ENCODE data around the gene HLA-DPA1. TPM values are rescaled to one million over a fixed set of nuclear protein-coding genes. Genes with fewer than 3 reads are reported as not detected.

Gene HLA-DPA1
- total and polyA plus RNA-seq, 12 donors: 19.4 to 625 (median 141) TPM

DNA sequence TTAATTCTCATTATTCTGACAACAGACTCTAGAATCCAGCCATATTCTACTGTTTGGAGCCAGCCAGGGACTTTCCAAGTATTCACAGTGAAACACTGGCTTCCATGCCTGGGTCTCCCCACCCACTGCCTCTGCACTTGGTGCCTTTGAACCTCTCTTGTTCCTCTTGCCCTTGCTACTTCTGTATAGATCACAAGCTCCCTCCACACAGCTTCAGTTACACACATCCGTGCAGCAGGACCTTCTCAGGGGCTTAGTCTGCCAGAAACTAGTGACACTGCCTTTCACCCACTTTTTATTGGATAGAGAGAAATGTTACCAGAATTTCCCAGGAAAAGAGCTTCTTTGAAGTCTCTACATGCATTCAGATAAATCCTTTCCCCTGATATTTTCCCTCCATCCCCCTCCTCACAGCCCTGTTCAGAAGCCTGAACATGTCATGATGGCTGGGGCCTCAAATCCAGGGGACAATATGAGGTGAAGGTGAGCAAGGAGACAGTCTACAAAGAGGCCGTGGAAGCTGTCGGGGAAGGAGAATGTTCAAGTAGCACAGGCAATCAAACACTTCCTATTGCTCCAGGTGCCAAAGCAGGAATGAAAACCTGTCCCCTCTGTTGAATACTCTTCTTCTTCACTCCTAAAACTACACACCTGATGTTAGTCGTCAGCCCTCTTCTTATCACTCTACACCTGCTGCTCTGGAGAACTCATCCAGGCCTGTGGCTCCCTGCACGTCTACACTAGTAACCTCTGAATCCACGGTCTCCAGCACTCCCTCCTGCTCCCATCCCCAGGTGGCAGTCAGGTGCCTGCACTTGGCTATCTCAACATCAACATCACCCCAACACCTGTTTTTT is 43.9 kb downstream of the HLA-DPA1 start:
- DNase-seq: peak; percentile 48 to 86 (median 77)
- 50 to 64% (median 55%) methylated on average over 6 of the region's 6 CpGs for WGBS, 4 donors

DNA sequence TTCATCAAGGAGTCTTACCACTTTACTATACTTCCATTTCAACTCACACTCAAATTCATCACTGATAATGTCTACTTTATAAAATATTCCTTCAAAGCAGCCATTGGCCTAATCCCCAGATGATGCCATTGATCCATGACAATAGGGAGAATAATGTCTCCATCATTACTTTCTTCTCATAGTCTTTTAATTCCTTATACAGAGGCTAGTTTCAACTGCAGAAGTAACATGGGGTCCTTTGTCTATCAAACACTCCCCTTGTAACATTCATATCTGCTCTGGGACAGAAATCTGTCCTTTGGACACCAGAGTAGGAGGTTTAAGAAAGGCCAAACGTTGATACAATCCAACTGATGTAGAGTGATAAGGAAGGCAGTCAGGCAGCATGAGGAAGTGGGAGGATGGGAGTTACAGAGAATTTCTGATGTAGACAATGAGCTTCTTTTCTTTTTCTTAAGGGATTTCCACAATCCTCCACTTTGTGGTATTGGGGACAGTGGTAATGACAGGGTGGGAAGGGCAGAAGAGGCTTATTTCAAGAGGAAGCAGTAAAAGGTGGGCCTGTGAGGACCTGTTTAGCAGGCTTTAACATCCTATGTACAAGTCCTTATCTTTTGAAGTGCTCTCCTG is 45.1 kb downstream of the HLA-DPA1 start:
- Histone ChIP-seq H3K27me3 (no peaks in the 10 kb centered on the region), H3K9me3 (replicated peaks in 1 of 3) (no peaks in the 10 kb centered on the region), H3K36me3 (replicated peaks in 1 of 2) (no peaks in the 10 kb centered on the region), H3K4me1 (replicated peaks in 1 of 2) (peaks cover 0 to 9% of the 10 kb centered on the region in 2 donors), H3K4me3 (no peak overlapping the region), H3K27ac (peak overlapping the region in 2 of 5 donors; percentile 61 to 79)
- 16 to 26% (median 23%) methylated on average over 1 of the region's 1 CpG for WGBS, 4 donors
- TF ChIP-seq, protein P1, sequence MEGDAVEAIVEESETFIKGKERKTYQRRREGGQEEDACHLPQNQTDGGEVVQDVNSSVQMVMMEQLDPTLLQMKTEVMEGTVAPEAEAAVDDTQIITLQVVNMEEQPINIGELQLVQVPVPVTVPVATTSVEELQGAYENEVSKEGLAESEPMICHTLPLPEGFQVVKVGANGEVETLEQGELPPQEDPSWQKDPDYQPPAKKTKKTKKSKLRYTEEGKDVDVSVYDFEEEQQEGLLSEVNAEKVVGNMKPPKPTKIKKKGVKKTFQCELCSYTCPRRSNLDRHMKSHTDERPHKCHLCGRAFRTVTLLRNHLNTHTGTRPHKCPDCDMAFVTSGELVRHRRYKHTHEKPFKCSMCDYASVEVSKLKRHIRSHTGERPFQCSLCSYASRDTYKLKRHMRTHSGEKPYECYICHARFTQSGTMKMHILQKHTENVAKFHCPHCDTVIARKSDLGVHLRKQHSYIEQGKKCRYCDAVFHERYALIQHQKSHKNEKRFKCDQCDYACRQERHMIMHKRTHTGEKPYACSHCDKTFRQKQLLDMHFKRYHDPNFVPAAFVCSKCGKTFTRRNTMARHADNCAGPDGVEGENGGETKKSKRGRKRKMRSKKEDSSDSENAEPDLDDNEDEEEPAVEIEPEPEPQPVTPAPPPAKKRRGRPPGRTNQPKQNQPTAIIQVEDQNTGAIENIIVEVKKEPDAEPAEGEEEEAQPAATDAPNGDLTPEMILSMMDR (IDR thresholded peaks at IDR 0.05): no peak
- no peak for TF ChIP-seq POLR2A (IDR thresholded peaks at IDR 0.05)
- intact Hi-C loops (cut with DNase I): no loop called here
- no peak for DNase-seq

More for the DNA sequence above, 43.9 kb downstream of the HLA-DPA1 start:
- H3K9me3 ChIP-seq (replicated peaks in 1 of 3): no peaks in the 10 kb centered on the region
- peak overlapping the region in 4 of 5 donors; percentile 1 to 79 (median 68) for H3K27ac ChIP-seq
- intact Hi-C loops (cut with DNase I): no loop called here
- peaks cover 7% of the 10 kb centered on the region for H3K27me3 ChIP-seq
- H3K4me1 ChIP-seq (replicated peaks in 1 of 2): peaks cover 0 to 9% of the 10 kb centered on the region in 2 donors
- H3K4me3 ChIP-seq: no peak overlapping the region
- TF ChIP-seq, protein P1 (IDR thresholded peaks at IDR 0.05): no peak
- peak in 1 of 2 donors; percentile 77 for TF ChIP-seq POLR2A (IDR thresholded peaks at IDR 0.05)
- no peaks in the 10 kb centered on the region for H3K36me3 ChIP-seq (replicated peaks in 1 of 2)

DNA sequence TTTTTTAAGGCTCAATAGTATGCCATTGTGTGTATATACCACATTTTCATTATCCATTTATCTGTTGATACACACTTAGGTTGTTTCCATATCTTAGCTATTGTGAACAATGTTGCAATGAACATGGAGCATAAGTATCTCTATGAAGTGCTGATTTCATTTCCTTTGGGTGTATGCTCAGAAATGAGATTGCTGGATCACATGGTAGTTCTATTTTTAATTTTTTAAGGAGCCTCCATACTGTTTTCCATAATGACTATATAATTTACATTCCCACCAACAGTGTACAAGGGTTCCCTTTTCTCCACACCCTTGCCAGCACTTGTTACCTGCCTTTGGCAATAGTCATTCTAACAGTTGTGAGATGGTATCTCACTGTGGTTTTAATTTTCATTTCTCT is 48.9 kb downstream of the HLA-DPA1 start:
- no peaks in the 10 kb centered on the region for H3K27me3 ChIP-seq
- no peak overlapping the region for H3K27ac ChIP-seq
- peaks cover 2 to 7% of the 10 kb centered on the region in 2 donors for H3K4me1 ChIP-seq (replicated peaks in 1 of 2)
- H3K36me3 ChIP-seq (replicated peaks in 1 of 2): no peaks in the 10 kb centered on the region
- DNase-seq: no peak
- intact Hi-C loops (cut with DNase I): loop anchor here in 1 of 2 donors (5.0 kb wide), 1 partner anchor 53 kb away; the partner anchor contains the start of gene HLA-DPB1
- TF ChIP-seq, protein P1 (IDR thresholded peaks at IDR 0.05): no peak
- TF ChIP-seq POLR2A (IDR thresholded peaks at IDR 0.05): no peak
- H3K9me3 ChIP-seq (replicated peaks in 1 of 3): no peaks in the 10 kb centered on the region
- no peak overlapping the region for H3K4me3 ChIP-seq

DNA sequence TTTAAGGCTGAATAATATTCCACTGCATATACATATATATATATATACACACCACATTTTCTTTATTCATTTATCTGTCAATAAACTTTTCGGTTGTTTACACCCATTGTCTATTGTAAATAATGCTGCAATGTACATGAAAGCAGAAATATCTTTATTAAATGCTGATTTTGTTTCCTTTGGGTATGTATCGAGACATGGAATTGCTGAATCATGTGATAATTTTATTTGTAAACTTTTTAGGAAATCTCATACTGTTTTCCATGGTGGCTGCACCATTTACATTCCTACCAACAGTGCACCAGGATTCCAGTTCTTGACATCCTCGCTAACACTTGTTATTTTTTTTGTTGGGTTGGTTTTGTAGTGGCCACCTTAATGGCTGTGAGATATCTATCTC is 49.9 kb downstream of the HLA-DPA1 start:
- H3K27ac ChIP-seq: no peak overlapping the region
- DNase-seq: no peak
- no peaks in the 10 kb centered on the region for H3K27me3 ChIP-seq
- H3K9me3 ChIP-seq (replicated peaks in 1 of 3): no peaks in the 10 kb centered on the region
- TF ChIP-seq, protein P1 (IDR thresholded peaks at IDR 0.05): no peak
- no peak overlapping the region for H3K4me3 ChIP-seq
- WGBS, 4 donors: 52 to 60% (median 57%) methylated on average over 3 of the region's 3 CpGs
- no peaks in the 10 kb centered on the region for H3K36me3 ChIP-seq (replicated peaks in 1 of 2)
- intact Hi-C loops (cut with DNase I): loop anchor here in 1 of 2 donors (5.0 kb wide), 1 partner anchor 54 kb away; the partner anchor contains the start of gene HLA-DPB1
- peaks cover 6% of the 10 kb centered on the region in 2 donors for H3K4me1 ChIP-seq (replicated peaks in 1 of 2)
